B cell (primary cell): ENCODE measurements around the gene C2CD4A. TPM values are rescaled to one million over a fixed set of nuclear protein-coding genes. Genes with fewer than 3 reads are reported as not detected.

Experiments used
- ATAC-seq: fragments of 200-7000 bp; cut with Tn5 transposase; one replicate; pipeline ENCODE4 v1.10.0; 2021; ENCODE audit warnings: low read depth, mild to moderate bottlenecking, moderate number of reproducible peaks, moderate library complexity
- CTCF ChIA-PET: fragments of 350-600 bp; sonication (Branson Sonifier 250); formaldehyde crosslinking; loops from one replicate; lab custom pipeline; 2021; ENCODE audit warnings: antibody characterized with exemption, inconsistent platforms; lab: Charles Lee
- POLR2A ChIA-PET: fragments of 350-600 bp; sonication (Branson Sonifier 250); formaldehyde crosslinking; loops from one replicate; lab custom pipeline; 2021; ENCODE audit warnings: antibody characterized with exemption; lab: Charles Lee
- DNase-seq: peaks from one replicate; pipeline ENCODE4 v3.0.0; 2013
- H2AFZ ChIP-seq: 2 replicates; pipeline ENCODE4 v1.6.1; 2012; ENCODE audit warnings: mild to moderate bottlenecking, low read depth, low read length; ENCODE audit not compliant: insufficient read depth, poor library complexity, severe bottlenecking
- H3K27ac ChIP-seq, 2 donors: 1 replicate in 1 of 2; 2 replicates in 1 of 2; pipeline ENCODE4 v1.5.1; 2012 to 2013; ENCODE audit warnings: low read length in 2 of 2, mild to moderate bottlenecking in 2 of 2, moderate library complexity in 1 of 2
- H3K27me3 ChIP-seq, 4 experiments: fragments of 200-600 bp in 1 of 4; sonication (generic) in 1 of 4; replicated peaks in 1 of 4; 1 replicate in 2 of 4; 2 replicates in 2 of 4; pipeline versions ENCODE4 v1.6.1 to v1.7.0; 2013 to 2016; ENCODE audit warnings: low read length in 3 of 4, mild to moderate bottlenecking in 2 of 4, mixed read lengths in 1 of 4, moderate library complexity in 1 of 4; ENCODE audit not compliant: insufficient read depth in 4 of 4, control insufficient read depth in 3 of 4; ENCODE audit errors: control extremely low read depth in 1 of 4
- H3K36me3 ChIP-seq, 2 experiments: replicated peaks in 1 of 2; 1 replicate in 1 of 2; 2 replicates in 1 of 2; pipeline versions ENCODE4 v1.6.1 to v1.7.1; 2013; ENCODE audit warnings: low read length in 1 of 2; ENCODE audit not compliant: insufficient read depth in 2 of 2, control insufficient read depth in 1 of 2; ENCODE audit errors: control extremely low read depth in 1 of 2, extremely low read depth in 1 of 2
- H3K4me1 ChIP-seq, 2 donors: fragments of 200-600 bp in 1 of 2; sonication (generic) in 1 of 2; 1 replicate in 1 of 2; 2 replicates in 1 of 2; pipeline versions ENCODE4 v1.5.1 to v1.6.1; 2013 to 2017; ENCODE audit warnings: low read length in 2 of 2; ENCODE audit not compliant: control insufficient read depth in 2 of 2, insufficient read depth in 2 of 2
- H3K4me2 ChIP-seq: replicated peaks from 2 replicates; pipeline ENCODE3; 2012; ENCODE audit warnings: mild to moderate bottlenecking, low read depth, low read length; ENCODE audit not compliant: poor library complexity, severe bottlenecking
- H3K4me3 ChIP-seq, 5 experiments: fragments of 200-600 bp in 1 of 5; sonication (generic) in 1 of 5; 1 replicate in 3 of 5; 2 replicates in 2 of 5; pipeline versions ENCODE4 v1.5.1 to v1.7.0; 2011 to 2016; ENCODE audit warnings: low read length in 4 of 5, mild to moderate bottlenecking in 4 of 5, low read depth in 2 of 5, control low read depth in 1 of 5, moderate library complexity in 1 of 5; ENCODE audit not compliant: insufficient read depth in 1 of 5; ENCODE audit errors: control extremely low read depth in 1 of 5, extremely low read depth in 1 of 5
- H3K79me2 ChIP-seq: fragments of 200-600 bp; sonication (generic); one replicate; pipeline ENCODE4 v1.6.0; 2016; ENCODE audit warnings: low read length; ENCODE audit not compliant: control insufficient read depth, insufficient read depth
- H3K9ac ChIP-seq: fragments of 200-600 bp; sonication (generic); 2 replicates; pipeline ENCODE4 v1.6.1; 2017; ENCODE audit warnings: mild to moderate bottlenecking, low read length, moderate library complexity
- H3K9me3 ChIP-seq, 3 donors: one replicate each; pipeline versions ENCODE4 v1.6.1 to v1.7.1; 2013; ENCODE audit warnings: low read length in 2 of 3; ENCODE audit not compliant: control insufficient read depth in 2 of 3, insufficient read depth in 1 of 3; ENCODE audit errors: control extremely low read depth in 1 of 3
- H4K20me1 ChIP-seq: 2 replicates; pipeline ENCODE4 v1.6.0; 2012; ENCODE audit warnings: mild to moderate bottlenecking, low read length; ENCODE audit not compliant: insufficient read depth, control insufficient read depth, poor library complexity, severe bottlenecking
- H3K27ac Mint-ChIP-seq: one replicate; pipeline ENCODE4 v1.8.0; 2021; ENCODE audit warnings: mixed read lengths
- H3K27me3 Mint-ChIP-seq: one replicate; pipeline ENCODE4 v1.8.0; 2021; ENCODE audit warnings: mixed read lengths
- H3K4me1 Mint-ChIP-seq: one replicate; pipeline ENCODE4 v1.8.0; 2021; ENCODE audit warnings: mixed read lengths
- H3K4me3 Mint-ChIP-seq: one replicate; pipeline ENCODE4 v1.8.0; 2021; ENCODE audit warnings: mixed read lengths
- H3K9me3 Mint-ChIP-seq: one replicate; pipeline ENCODE4 v1.8.0; 2022; ENCODE audit warnings: mixed read lengths; ENCODE audit not compliant: insufficient read depth
- EZH2 ChIP-seq: IDR thresholded peaks from 2 replicates; pipeline ENCODE4 v1.6.1; 2012; ENCODE audit warnings: borderline replicate concordance, low read depth, mild to moderate bottlenecking, moderate library complexity, low read length; ENCODE audit not compliant: insufficient read depth, poor library complexity, severe bottlenecking
- WGBS: methylation state at CpG from one replicate; pipeline ENCODE4 v1.1.5; 2013; ENCODE audit warnings: missing lambda C conversion rate; ENCODE audit not compliant: insufficient coverage; 5-methylcytosine and 5-hydroxymethylcytosine counted together
- intact Hi-C: fragments of 100-400 bp; cut with micrococcal nuclease; formaldehyde crosslinking; loops from one replicate; pipeline ENCODE4 v1.10.0; 2022
- polyA plus RNA-seq: library from polyadenylated mRNA; depleted of rRNA; stranded (reverse); fragments of >200 nt; gene quantifications from 2 replicates; pipeline ENCODE4 v1.2.3, GENCODE V29; 2012
- total RNA-seq, 2 donors: library from RNA; stranded (reverse); fragments of 120-200 nt in 1 of 2; gene quantifications; 1 replicate in 1 of 2; 2 replicates in 1 of 2; pipeline versions ENCODE4 v1.2.3 to v1.2.4, GENCODE V29; 2013 to 2022
- TF ChIP-seq, protein P1 (sequence below): fragments of 200-600 bp; IDR thresholded peaks from one replicate; pipeline ENCODE4 v1.8.0; 2022; ENCODE audit warnings: antibody characterized with exemption, mild to moderate bottlenecking

Gene C2CD4A
- total and polyA plus RNA-seq, 2 donors (not counting 1 experiment from before 2014, with no cell fraction given): not detected

- Histone ChIP-seq H3K79me2 (no peaks in the 10 kb centered on the region), H4K20me1 (no peaks in the 10 kb centered on the region), H3K4me1 (no peaks in the 10 kb centered on the region), H3K9ac (no peak overlapping the region), H3K27ac (no peak overlapping the region), H3K27me3 (peaks cover 0 to 4% (median under 1%) of the 10 kb centered on the region in 4 experiments), H3K9me3 (no peaks in the 10 kb centered on the region), H3K4me3 (no peak overlapping the region), H3K36me3 (no peaks in the 10 kb centered on the region), H2AFZ (no peak overlapping the region), H3K4me2 (no peak overlapping the region)
- intact Hi-C loops: no loop called here
- ATAC-seq: no peak
- no peaks in the 10 kb centered on the region for H3K9me3 Mint-ChIP-seq
- WGBS: 100% methylated on average over 2 of the region's 9 CpGs
- TF ChIP-seq, protein P1, sequence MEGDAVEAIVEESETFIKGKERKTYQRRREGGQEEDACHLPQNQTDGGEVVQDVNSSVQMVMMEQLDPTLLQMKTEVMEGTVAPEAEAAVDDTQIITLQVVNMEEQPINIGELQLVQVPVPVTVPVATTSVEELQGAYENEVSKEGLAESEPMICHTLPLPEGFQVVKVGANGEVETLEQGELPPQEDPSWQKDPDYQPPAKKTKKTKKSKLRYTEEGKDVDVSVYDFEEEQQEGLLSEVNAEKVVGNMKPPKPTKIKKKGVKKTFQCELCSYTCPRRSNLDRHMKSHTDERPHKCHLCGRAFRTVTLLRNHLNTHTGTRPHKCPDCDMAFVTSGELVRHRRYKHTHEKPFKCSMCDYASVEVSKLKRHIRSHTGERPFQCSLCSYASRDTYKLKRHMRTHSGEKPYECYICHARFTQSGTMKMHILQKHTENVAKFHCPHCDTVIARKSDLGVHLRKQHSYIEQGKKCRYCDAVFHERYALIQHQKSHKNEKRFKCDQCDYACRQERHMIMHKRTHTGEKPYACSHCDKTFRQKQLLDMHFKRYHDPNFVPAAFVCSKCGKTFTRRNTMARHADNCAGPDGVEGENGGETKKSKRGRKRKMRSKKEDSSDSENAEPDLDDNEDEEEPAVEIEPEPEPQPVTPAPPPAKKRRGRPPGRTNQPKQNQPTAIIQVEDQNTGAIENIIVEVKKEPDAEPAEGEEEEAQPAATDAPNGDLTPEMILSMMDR: no peak
- no peak for TF ChIP-seq EZH2
- no peak for DNase-seq
- CTCF ChIA-PET: interaction anchor here (1.0 to 2.1 kb wide), 2 partner anchors 15 to 49 kb away, joined by 3 to 8 read pairs; partner anchors contain the start of gene VPS13C
- H3K27me3 Mint-ChIP-seq: peaks cover 11% of the 10 kb centered on the region
- POLR2A ChIA-PET: no interaction called here
- H3K4me3 Mint-ChIP-seq: no peak overlapping the region
- no peaks in the 10 kb centered on the region for H3K4me1 Mint-ChIP-seq
- no peak overlapping the region for H3K27ac Mint-ChIP-seq
Observed at GRCh38 chr15:62075595-62076277, 9.0 kb downstream of the C2CD4A start.

DNA sequence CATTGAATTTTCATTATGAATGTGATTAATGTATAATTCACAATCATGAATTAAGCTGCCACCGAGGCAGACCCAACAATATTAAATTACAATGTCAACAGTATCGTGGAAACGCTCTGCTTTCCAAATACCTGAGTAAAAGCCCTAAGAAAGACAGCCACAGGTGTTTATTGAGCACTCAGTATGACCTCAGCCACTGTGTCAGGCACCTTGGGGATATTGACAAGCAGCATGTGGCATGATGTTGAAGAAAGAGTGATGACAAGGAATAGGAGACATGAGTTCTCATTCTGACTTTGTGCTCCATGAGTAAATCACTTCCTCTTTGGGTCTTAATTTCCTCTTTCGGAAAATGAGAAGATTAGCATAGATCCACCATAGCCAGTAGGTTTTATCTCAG, 12.8 kb downstream of the C2CD4A start:
- WGBS: no CpG with 5 or more reads among the region's 4 CpGs
- H3K4me2 ChIP-seq: no peak overlapping the region
- H3K36me3 ChIP-seq: no peaks in the 10 kb centered on the region
- Mint-ChIP-seq H3K9me3 (peaks cover 13% of the 10 kb centered on the region), H3K4me3 (no peak overlapping the region), H3K27ac (no peak overlapping the region), H3K27me3 (peaks cover 13% of the 10 kb centered on the region), H3K4me1 (no peaks in the 10 kb centered on the region)
- CTCF ChIA-PET: no interaction called here
- no peaks in the 10 kb centered on the region for H3K4me1 ChIP-seq
- TF ChIP-seq, protein P1: no peak
- no peak for TF ChIP-seq EZH2
- no peak overlapping the region for H3K27ac ChIP-seq
- H3K79me2 ChIP-seq: no peaks in the 10 kb centered on the region
- no peak for DNase-seq
- no peak overlapping the region for H3K9ac ChIP-seq
- ATAC-seq: no peak
- no peaks in the 10 kb centered on the region for H4K20me1 ChIP-seq
- POLR2A ChIA-PET: no interaction called here
- peaks cover 0 to 2% (median 0%) of the 10 kb centered on the region in 3 donors for H3K9me3 ChIP-seq
- H3K4me3 ChIP-seq: no peak overlapping the region
- H2AFZ ChIP-seq: no peak overlapping the region
- H3K27me3 ChIP-seq: no peaks in the 10 kb centered on the region
- intact Hi-C loops: no loop called here
